ENCODE data around the gene FGB. TPM values are rescaled to one million over a fixed set of nuclear protein-coding genes. Genes with fewer than 3 reads are reported as not detected.

Gene FGB
- total and polyA plus RNA-seq, 10 donors: 0.74 to 2.3 TPM; not detected in 8

- intact Hi-C loops (cut with DNase I; ENCODE audit: low total_unique reads): no loop called here
- Histone ChIP-seq H3K9me3 (no peaks in the 10 kb centered on the region), H3K4me1 (no peaks in the 10 kb centered on the region), H3K36me3 (no peaks in the 10 kb centered on the region), H3K27me3 (replicated peaks in 1 of 7) (peaks cover 0 to 26% (median 0%) of the 10 kb centered on the region in 7 donors), H3K4me3 (no peak overlapping the region), H3K27ac (no peak overlapping the region)
- no peak for TF ChIP-seq POLR2A (IDR thresholded peaks at IDR 0.05)
- no peak for TF ChIP-seq CTCF (IDR thresholded peaks at IDR 0.05 in 8 of 11, conservative IDR thresholded peaks at IDR 0.05 in 3 of 11)
- TF ChIP-seq POLR2AphosphoS5 (IDR thresholded peaks at IDR 0.05): no peak
- no peak for DNase-seq
These were observed 17.1 kb downstream of the FGB start for GRCh38 chr4:154579927-154580326.

DNA sequence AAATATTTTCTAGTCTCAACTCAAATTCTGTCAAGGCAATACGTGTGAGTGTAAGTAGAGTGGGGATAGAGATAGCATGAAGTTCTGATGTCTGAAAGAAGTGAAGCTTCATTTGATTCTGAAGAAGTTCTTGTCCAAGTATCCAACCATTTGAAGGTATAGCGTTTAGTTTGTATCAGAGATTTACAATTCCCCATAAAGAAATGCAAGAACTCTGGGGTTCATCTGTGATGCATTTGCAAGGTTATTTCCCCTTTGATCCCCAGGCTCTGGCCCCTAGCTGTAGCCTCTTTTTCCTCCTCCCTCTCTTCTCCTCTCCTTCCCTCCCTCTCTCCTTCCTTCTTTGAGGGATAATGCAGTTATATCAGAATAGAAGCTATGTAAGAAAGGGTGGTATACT, 19.9 kb downstream of the FGB start:
- Histone ChIP-seq H3K9me3 (no peaks in the 10 kb centered on the region), H3K36me3 (no peaks in the 10 kb centered on the region), H3K27ac (no peak overlapping the region), H3K27me3 (replicated peaks in 1 of 7) (peaks cover 0 to 15% (median 0%) of the 10 kb centered on the region in 7 donors), H3K4me3 (no peak overlapping the region), H3K4me1 (no peaks in the 10 kb centered on the region)
- no peak for TF ChIP-seq POLR2A (IDR thresholded peaks at IDR 0.05)
- TF ChIP-seq CTCF (IDR thresholded peaks at IDR 0.05 in 8 of 11, conservative IDR thresholded peaks at IDR 0.05 in 3 of 11): no peak
- no peak for TF ChIP-seq POLR2AphosphoS5 (IDR thresholded peaks at IDR 0.05)
- 44 to 93% (median 67%) methylated on average over 2 of the region's 2 CpGs for WGBS, 5 donors
- no peak for DNase-seq
- intact Hi-C loops (cut with DNase I; ENCODE audit: low total_unique reads): no loop called here

GRCh38 chr4:154583230-154583629, 20.4 kb downstream of the FGB start:
- H3K27me3 ChIP-seq (replicated peaks in 1 of 7): peaks cover 0 to 20% (median 0%) of the 10 kb centered on the region in 7 donors
- no peaks in the 10 kb centered on the region for H3K4me1 ChIP-seq
- intact Hi-C loops (cut with DNase I; ENCODE audit: low total_unique reads): no loop called here
- no peaks in the 10 kb centered on the region for H3K9me3 ChIP-seq
- H3K36me3 ChIP-seq: no peaks in the 10 kb centered on the region
- no peak for DNase-seq
- no peak for TF ChIP-seq POLR2AphosphoS5 (IDR thresholded peaks at IDR 0.05)
- no peak for TF ChIP-seq POLR2A (IDR thresholded peaks at IDR 0.05)
- TF ChIP-seq CTCF (IDR thresholded peaks at IDR 0.05 in 8 of 11, conservative IDR thresholded peaks at IDR 0.05 in 3 of 11): no peak
- WGBS, 5 donors: 84 to 89% (median 87%) methylated on average over 3 of the region's 3 CpGs
- H3K27ac ChIP-seq: no peak overlapping the region
- H3K4me3 ChIP-seq: no peak overlapping the region

DNA sequence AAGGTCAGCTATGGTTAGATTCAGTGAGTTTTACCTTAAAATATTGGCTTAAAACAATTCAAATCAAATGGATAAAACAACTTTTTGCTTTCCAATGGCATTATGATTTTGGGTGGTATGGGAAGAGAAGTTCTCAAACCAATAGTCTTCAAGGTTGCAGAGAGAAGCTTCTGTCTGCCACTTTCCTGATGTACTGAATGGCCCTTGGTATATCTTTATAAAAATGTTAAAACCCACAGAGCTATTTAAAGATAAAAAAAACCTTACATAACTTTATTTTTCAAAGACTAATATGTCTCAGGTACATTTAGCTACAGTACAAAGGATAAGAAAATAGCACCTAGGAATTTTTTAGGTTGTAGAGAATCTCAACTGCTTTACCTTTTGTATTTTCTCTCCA, 20.9 kb downstream of the FGB start:
- Histone ChIP-seq H3K27me3 (replicated peaks in 1 of 7) (peaks cover 0 to 17% (median 0%) of the 10 kb centered on the region in 7 donors), H3K4me1 (no peaks in the 10 kb centered on the region), H3K27ac (no peak overlapping the region), H3K4me3 (no peak overlapping the region), H3K9me3 (no peaks in the 10 kb centered on the region), H3K36me3 (no peaks in the 10 kb centered on the region)
- intact Hi-C loops (cut with DNase I; ENCODE audit: low total_unique reads): no loop called here
- TF ChIP-seq POLR2A (IDR thresholded peaks at IDR 0.05): no peak
- no peak for TF ChIP-seq CTCF (IDR thresholded peaks at IDR 0.05 in 8 of 11, conservative IDR thresholded peaks at IDR 0.05 in 3 of 11)
- no peak for TF ChIP-seq POLR2AphosphoS5 (IDR thresholded peaks at IDR 0.05)
- DNase-seq: no peak
